KMS-11 (cell line): ENCODE measurements around the gene SH2B2.
A peak's percentile ranks its signal among the peaks of the same experiment; 100 is the strongest.

Experiments used
- H2AFZ ChIP-seq: fragments of 200-600 bp; sonication (generic); 2 replicates; pipeline ENCODE4 v1.6.1; 2016; ENCODE audit warnings: antibody characterized with exemption, mixed run types, low read depth
- H3K27ac ChIP-seq: fragments of 200-600 bp; sonication (generic); 2 replicates; pipeline ENCODE4 v1.6.1; 2016; ENCODE audit warnings: mild to moderate bottlenecking, mixed run types
- H3K27me3 ChIP-seq: fragments of 200-600 bp; sonication (generic); 2 replicates; pipeline ENCODE4 v1.6.1; 2017; ENCODE audit warnings: mild to moderate bottlenecking, low read depth, mixed run types, moderate library complexity; ENCODE audit not compliant: insufficient read depth
- H3K36me3 ChIP-seq: fragments of 200-600 bp; sonication (generic); 2 replicates; pipeline ENCODE4 v1.6.1; 2017; ENCODE audit warnings: mild to moderate bottlenecking, mixed run types; ENCODE audit not compliant: insufficient read depth
- H3K4me1 ChIP-seq: fragments of 200-600 bp; sonication (generic); 2 replicates; pipeline ENCODE4 v1.6.1; 2016; ENCODE audit warnings: mild to moderate bottlenecking, low read depth, mixed run types; ENCODE audit not compliant: poor library complexity, severe bottlenecking
- H3K4me2 ChIP-seq: fragments of 200-600 bp; sonication (generic); 2 replicates; pipeline ENCODE4 v1.7.0; 2016; ENCODE audit warnings: mild to moderate bottlenecking, mixed run types
- H3K4me3 ChIP-seq: fragments of 200-600 bp; sonication (generic); IDR thresholded peaks from 2 replicates; pipeline ENCODE4 v1.6.1; 2017; ENCODE audit warnings: low read depth, low read length, mixed read lengths; ENCODE audit not compliant: insufficient read depth
- H3K79me2 ChIP-seq: fragments of 200-600 bp; sonication (generic); 2 replicates; pipeline ENCODE4 v1.6.1; 2016; ENCODE audit warnings: low read depth, mixed run types; ENCODE audit not compliant: insufficient read depth
- H3K9ac ChIP-seq: fragments of 200-600 bp; sonication (generic); 2 replicates; pipeline ENCODE4 v1.6.1; 2016; ENCODE audit warnings: mild to moderate bottlenecking, mixed run types
- H4K20me1 ChIP-seq: fragments of 200-600 bp; sonication (generic); 2 replicates; pipeline ENCODE4 v1.6.1; 2016; ENCODE audit warnings: mild to moderate bottlenecking, mixed run types; ENCODE audit not compliant: insufficient read depth
- TF ChIP-seq, protein P1 (sequence below): fragments of 200-600 bp; sonication (generic); conservative IDR thresholded peaks from 2 replicates; pipeline ENCODE4 v1.6.1; 2017; ENCODE audit warnings: low read depth, mild to moderate bottlenecking, antibody characterized with exemption, low read length, moderate library complexity, mixed read lengths

SH2B2 gene

GRCh38 chr7:102295346-102296178 is 8.9 kb downstream of the SH2B2 start:
- Histone ChIP-seq H3K27me3 (no peaks in the 10 kb centered on the region), H3K4me3 (no peak overlapping the region), H3K9ac (no peak overlapping the region), H3K79me2 (peaks cover 93% of the 10 kb centered on the region), H3K4me1 (peaks cover 76% of the 10 kb centered on the region), H4K20me1 (no peaks in the 10 kb centered on the region), H3K4me2 (no peak overlapping the region; the same call in 1 of the 2 replicates), H3K27ac (no peak overlapping the region), H2AFZ (no peak overlapping the region), H3K36me3 (no peaks in the 10 kb centered on the region)
- TF ChIP-seq, protein P1, sequence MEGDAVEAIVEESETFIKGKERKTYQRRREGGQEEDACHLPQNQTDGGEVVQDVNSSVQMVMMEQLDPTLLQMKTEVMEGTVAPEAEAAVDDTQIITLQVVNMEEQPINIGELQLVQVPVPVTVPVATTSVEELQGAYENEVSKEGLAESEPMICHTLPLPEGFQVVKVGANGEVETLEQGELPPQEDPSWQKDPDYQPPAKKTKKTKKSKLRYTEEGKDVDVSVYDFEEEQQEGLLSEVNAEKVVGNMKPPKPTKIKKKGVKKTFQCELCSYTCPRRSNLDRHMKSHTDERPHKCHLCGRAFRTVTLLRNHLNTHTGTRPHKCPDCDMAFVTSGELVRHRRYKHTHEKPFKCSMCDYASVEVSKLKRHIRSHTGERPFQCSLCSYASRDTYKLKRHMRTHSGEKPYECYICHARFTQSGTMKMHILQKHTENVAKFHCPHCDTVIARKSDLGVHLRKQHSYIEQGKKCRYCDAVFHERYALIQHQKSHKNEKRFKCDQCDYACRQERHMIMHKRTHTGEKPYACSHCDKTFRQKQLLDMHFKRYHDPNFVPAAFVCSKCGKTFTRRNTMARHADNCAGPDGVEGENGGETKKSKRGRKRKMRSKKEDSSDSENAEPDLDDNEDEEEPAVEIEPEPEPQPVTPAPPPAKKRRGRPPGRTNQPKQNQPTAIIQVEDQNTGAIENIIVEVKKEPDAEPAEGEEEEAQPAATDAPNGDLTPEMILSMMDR = no peak

DNA sequence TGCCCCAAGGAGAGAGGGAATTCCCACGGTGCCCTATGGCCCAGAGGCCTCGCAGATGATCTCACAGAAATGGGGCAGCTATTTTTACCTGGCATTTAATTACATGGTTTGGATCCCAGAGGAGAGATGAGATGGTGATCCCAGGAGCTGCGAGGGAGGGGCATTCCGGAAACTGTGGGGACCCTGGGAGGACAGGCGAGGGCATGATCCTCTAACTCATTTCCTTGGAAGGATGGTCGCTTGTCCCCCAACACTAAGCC is 9.4 kb downstream of the SH2B2 start:
- Histone ChIP-seq H3K9ac (no peak overlapping the region), H4K20me1 (no peaks in the 10 kb centered on the region), H3K36me3 (no peaks in the 10 kb centered on the region), H3K4me1 (peaks cover 70% of the 10 kb centered on the region), H3K4me3 (no peak overlapping the region), H2AFZ (no peak overlapping the region), H3K4me2 (no peak overlapping the region), H3K27me3 (no peaks in the 10 kb centered on the region), H3K27ac (no peak overlapping the region), H3K79me2 (peaks cover 90% of the 10 kb centered on the region)
- TF ChIP-seq, protein P1 = no peak

DNA sequence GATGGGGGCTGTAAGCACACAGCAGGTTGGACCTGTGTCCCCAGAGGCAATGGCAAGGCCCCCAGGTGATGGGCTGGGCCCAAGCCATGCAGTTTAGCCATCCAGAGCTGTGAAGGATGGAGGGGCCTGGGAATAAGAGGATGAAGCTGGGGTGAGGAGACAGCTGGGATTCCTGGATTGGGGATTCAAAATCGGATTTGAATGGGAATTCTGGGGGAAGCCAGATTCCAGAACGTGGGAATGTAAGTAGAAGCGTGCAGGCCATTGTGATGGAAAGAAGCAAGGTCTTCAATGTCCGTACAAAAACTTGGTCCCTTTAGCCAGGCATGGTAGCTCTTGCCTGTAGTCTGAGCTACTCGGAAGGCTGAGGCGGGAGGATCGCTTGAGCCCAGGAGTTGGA is 9.8 kb downstream of the SH2B2 start:
- H3K36me3 ChIP-seq = no peaks in the 10 kb centered on the region

DNA sequence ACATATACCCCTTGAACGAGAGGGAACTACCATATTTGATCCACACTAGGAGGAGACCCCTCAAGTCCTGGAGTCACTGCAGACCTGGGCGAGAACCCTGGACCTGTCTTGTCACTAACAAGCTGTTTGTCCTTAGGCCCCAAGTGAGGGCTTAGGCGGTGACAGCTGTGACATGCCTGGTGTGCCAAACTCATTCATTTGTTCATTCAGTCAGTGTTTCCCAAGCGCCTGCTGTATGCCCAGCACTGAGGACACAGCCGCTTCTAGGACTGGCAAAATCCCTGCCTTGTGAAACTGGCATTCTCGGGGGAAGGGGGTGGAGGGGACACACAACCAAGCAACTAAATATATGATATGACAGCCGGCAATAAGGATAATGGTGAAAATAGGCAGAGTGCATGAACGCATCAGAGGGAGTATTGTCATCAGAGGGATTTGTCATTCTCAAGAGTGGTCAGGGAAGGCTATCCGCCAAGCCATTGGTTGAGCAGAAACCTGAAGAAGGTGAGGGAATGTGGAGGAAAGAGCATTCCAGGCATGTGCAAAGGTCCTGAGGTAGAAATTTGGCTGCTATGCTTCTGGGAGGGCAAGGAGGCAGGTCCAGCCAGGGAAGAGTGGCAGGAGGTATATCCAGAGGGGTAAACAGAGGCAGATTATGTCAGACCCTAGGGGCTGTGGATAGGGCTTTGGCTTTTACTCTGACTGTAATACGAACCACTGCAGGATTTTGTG is 11.0 kb downstream of the SH2B2 start:
- H3K4me2 ChIP-seq = no peak overlapping the region
- H3K79me2 ChIP-seq = peaks cover 93% of the 10 kb centered on the region
- H3K4me3 ChIP-seq = no peak overlapping the region
- no peaks in the 10 kb centered on the region for H4K20me1 ChIP-seq
- H3K27me3 ChIP-seq = no peaks in the 10 kb centered on the region
- peaks cover 65% of the 10 kb centered on the region for H3K4me1 ChIP-seq
- TF ChIP-seq, protein P1 = no peak
- H3K36me3 ChIP-seq = no peaks in the 10 kb centered on the region
- no peak overlapping the region for H3K9ac ChIP-seq
- no peak overlapping the region for H2AFZ ChIP-seq
- H3K27ac ChIP-seq = peak overlapping the region; percentile 37; the same call in 1 of the 2 replicates

More for the DNA sequence above, 9.8 kb downstream of the SH2B2 start:
- Histone ChIP-seq H3K27ac (no peak overlapping the region), H2AFZ (no peak overlapping the region), H3K79me2 (peaks cover 93% of the 10 kb centered on the region), H3K27me3 (no peaks in the 10 kb centered on the region), H3K4me1 (peaks cover 66% of the 10 kb centered on the region), H3K9ac (no peak overlapping the region), H3K4me3 (no peak overlapping the region), H3K4me2 (no peak overlapping the region), H4K20me1 (no peaks in the 10 kb centered on the region)
- TF ChIP-seq, protein P1 = no peak
